Gastrocnemius medialis (tissue), 4 donors: ENCODE measurements around the gene MATN3.

ENCODE experiments used
- CTCF ChIP-seq, 5 experiments: fragments of 450-650 bp in 3 of 5; fragments of 200-600 bp in 2 of 5; sonication (generic) in 2 of 5; IDR thresholded peaks in 4 of 5; conservative IDR thresholded peaks in 1 of 5; 1 replicate in 4 of 5; 2 replicates in 1 of 5; pipeline ENCODE4 v1.5.1; 2016 to 2019; ENCODE audit warnings: antibody characterized with exemption in 5 of 5, mild to moderate bottlenecking in 3 of 5, moderate library complexity in 3 of 5
- POLR2A ChIP-seq, 2 donors: fragments of 450-650 bp; IDR thresholded peaks; one replicate each; pipeline ENCODE4 v1.6.1; 2017; ENCODE audit warnings: antibody characterized with exemption in 2 of 2, mild to moderate bottlenecking in 2 of 2, moderate library complexity in 2 of 2

- no peak for TF ChIP-seq CTCF (IDR thresholded peaks at IDR 0.05 in 4 of 5, conservative IDR thresholded peaks at IDR 0.05 in 1 of 5)
- TF ChIP-seq POLR2A (IDR thresholded peaks at IDR 0.05) = no peak
These were observed 25.2 kb upstream of the MATN3 start for GRCh38 chr2:20037660-20038059.
